ENCODE data around the gene IGSF6. TPM values are rescaled to one million over a fixed set of nuclear protein-coding genes. Genes with fewer than 3 reads are reported as not detected.

Gene IGSF6
- polyA plus RNA-seq, 2 of the 4 experiments (the other 2 are of a cell fraction) = not detected

GRCh38 chr16:21646091-21646490 lies 6.3 kb downstream of the IGSF6 start:
- CTCF ChIA-PET = interaction anchor here (1.0 to 8.7 kb wide), 3 partner anchors 10 to 63 kb away, joined by 3 to 57 read pairs (median 5); no protein-coding TSS in a partner anchor
- FAIRE-seq (no peak), ATAC-seq (no peak), DNase-seq (ENCODE audit: low read depth in 1 of 2, low spot score in 1 of 2) (no peak)
- H3K4me3 ChIP-seq = no peak overlapping the region
- TF ChIP-seq RCOR1 (IDR thresholded peaks at IDR 0.05; ENCODE audit: low read depth, low read length) (no peak), RNF2 (IDR thresholded peaks at IDR 0.05; ENCODE audit: borderline replicate concordance, low read depth) (no peak), EHF (CRISPR knock-in tag; IDR thresholded peaks at IDR 0.05) (no peak), FOSL2 (IDR thresholded peaks at IDR 0.05) (no peak), FOSL2 (CRISPR knock-in tag; IDR thresholded peaks at IDR 0.05) (no peak), JUN (IDR thresholded peaks at IDR 0.05) (no peak)
- no peak overlapping the region for H3K27ac ChIP-seq
- H3K4me1 ChIP-seq = no peaks in the 10 kb centered on the region
- no peak overlapping the region for H3K4me2 ChIP-seq
- H3K9me3 ChIP-seq = no peaks in the 10 kb centered on the region
- WGBS (ENCODE audit: missing lambda C conversion rate) = 87% methylated on average over 5 of the region's 5 CpGs
- POLR2A ChIA-PET = no interaction called here

- DNase-seq (ENCODE audit: low read depth in 1 of 2, low spot score in 1 of 2) (no peak), FAIRE-seq (no peak), ATAC-seq (no peak)
- Histone ChIP-seq H3K27ac (no peak overlapping the region), H3K4me2 (no peak overlapping the region), H3K9me3 (no peaks in the 10 kb centered on the region), H3K4me1 (no peaks in the 10 kb centered on the region), H3K4me3 (no peak overlapping the region)
- ChIA-PET POLR2A (no interaction called here), CTCF (interaction anchor here (1.0 to 8.7 kb wide), 5 partner anchors 10 to 63 kb away, joined by 3 to 57 read pairs (median 4); no protein-coding TSS in a partner anchor)
- TF ChIP-seq NR3C1 (IDR thresholded peaks at IDR 0.05) (no peak), ESRRA (IDR thresholded peaks at IDR 0.05; ENCODE audit: borderline replicate concordance, low read length) (no peak), HMGXB4 (CRISPR knock-in tag; IDR thresholded peaks at IDR 0.05; ENCODE audit: borderline replicate concordance) (no peak), KDM5A (IDR thresholded peaks at IDR 0.05) (no peak), ZC3H11A (IDR thresholded peaks at IDR 0.05) (no peak), GATA3 (IDR thresholded peaks at IDR 0.05; ENCODE audit: borderline replicate concordance) (no peak), HEYL (CRISPR knock-in tag; IDR thresholded peaks at IDR 0.05) (no peak), NPAS2 (CRISPR knock-in tag; IDR thresholded peaks at IDR 0.05; ENCODE audit: borderline replicate concordance) (no peak), SMC3 (IDR thresholded peaks at IDR 0.05) (no peak), USF2 (IDR thresholded peaks at IDR 0.05) (no peak), CHD2 (IDR thresholded peaks at IDR 0.05; ENCODE audit: low read length, partially characterized antibody) (no peak), HOXB5 (CRISPR knock-in tag; IDR thresholded peaks at IDR 0.05) (no peak), HDAC2 (IDR thresholded peaks at IDR 0.05) (no peak), MAZ (IDR thresholded peaks at IDR 0.05; ENCODE audit: borderline replicate concordance, low read depth, low read length) (no peak), POLR2A (IDR thresholded peaks at IDR 0.05; ENCODE audit: low read length) (no peak), JUNB (IDR thresholded peaks at IDR 0.05) (no peak), TP53 (CRISPR knock-in tag; IDR thresholded peaks at IDR 0.05) (no peak), FOSL2 (IDR thresholded peaks at IDR 0.05) (no peak), FOSL2 (CRISPR knock-in tag; IDR thresholded peaks at IDR 0.05) (no peak), BCL3 (IDR thresholded peaks at IDR 0.05) (no peak), EHMT2 (IDR thresholded peaks at IDR 0.05; ENCODE audit: low read depth) (no peak)
- 95% methylated on average over 9 of the region's 9 CpGs for WGBS (ENCODE audit: missing lambda C conversion rate)
Observed at GRCh38 chr16:21645261-21645721, 7.1 kb downstream of the IGSF6 start.
